Measurements from ENCODE around the gene RNASEH2A.

- TF ChIP-seq, protein P1, sequence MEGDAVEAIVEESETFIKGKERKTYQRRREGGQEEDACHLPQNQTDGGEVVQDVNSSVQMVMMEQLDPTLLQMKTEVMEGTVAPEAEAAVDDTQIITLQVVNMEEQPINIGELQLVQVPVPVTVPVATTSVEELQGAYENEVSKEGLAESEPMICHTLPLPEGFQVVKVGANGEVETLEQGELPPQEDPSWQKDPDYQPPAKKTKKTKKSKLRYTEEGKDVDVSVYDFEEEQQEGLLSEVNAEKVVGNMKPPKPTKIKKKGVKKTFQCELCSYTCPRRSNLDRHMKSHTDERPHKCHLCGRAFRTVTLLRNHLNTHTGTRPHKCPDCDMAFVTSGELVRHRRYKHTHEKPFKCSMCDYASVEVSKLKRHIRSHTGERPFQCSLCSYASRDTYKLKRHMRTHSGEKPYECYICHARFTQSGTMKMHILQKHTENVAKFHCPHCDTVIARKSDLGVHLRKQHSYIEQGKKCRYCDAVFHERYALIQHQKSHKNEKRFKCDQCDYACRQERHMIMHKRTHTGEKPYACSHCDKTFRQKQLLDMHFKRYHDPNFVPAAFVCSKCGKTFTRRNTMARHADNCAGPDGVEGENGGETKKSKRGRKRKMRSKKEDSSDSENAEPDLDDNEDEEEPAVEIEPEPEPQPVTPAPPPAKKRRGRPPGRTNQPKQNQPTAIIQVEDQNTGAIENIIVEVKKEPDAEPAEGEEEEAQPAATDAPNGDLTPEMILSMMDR (IDR thresholded peaks at IDR 0.05): no peak
- TF ChIP-seq POLR2AphosphoS5 (IDR thresholded peaks at IDR 0.05; ENCODE audit: insufficient read depth in 1 of 2, low read depth in 1 of 2): no peak
- TF ChIP-seq POLR2A (IDR thresholded peaks at IDR 0.05): no peak
Measured at GRCh38 chr19:12764698-12765097, 41.7 kb upstream of the RNASEH2A start.
